Activated T-cell treated with anti-CD3 and anti-CD28 coated beads, Interleukin-2, amount 50 U/mL, for 72 hours (primary cell): ENCODE data around the gene INSIG1. TPM values are rescaled to one million over a fixed set of nuclear protein-coding genes. Genes with fewer than 3 reads are reported as not detected.

Source experiments
- ATAC-seq, 2 donors: fragments of 150-1000 bp; cut with Tn5 transposase; replicated peaks in 1 of 2; 2 replicates each; pipeline ENCODE4 v1.10.0; 2021; ENCODE audit warnings: moderate library complexity in 2 of 2, mild to moderate bottlenecking in 1 of 2
- DNase-seq, 2 donors: peaks; one replicate each; pipeline ENCODE4 v3.0.0; 2021 to 2022; ENCODE audit warnings: mixed read lengths in 1 of 2
- H3K27ac Mint-ChIP-seq: one replicate; pipeline ENCODE4 v1.8.0; 2022; ENCODE audit warnings: mild to moderate bottlenecking, moderate library complexity, mixed read lengths
- H3K27me3 Mint-ChIP-seq: one replicate; pipeline ENCODE4 v1.8.0; 2022; ENCODE audit warnings: low read depth, mixed read lengths
- H3K36me3 Mint-ChIP-seq, 2 donors: one replicate each; pipeline ENCODE4 v1.8.0; 2022; ENCODE audit warnings: mixed read lengths in 2 of 2, mild to moderate bottlenecking in 1 of 2; ENCODE audit not compliant: insufficient read depth in 2 of 2
- H3K4me1 Mint-ChIP-seq: one replicate; pipeline ENCODE4 v1.8.0; 2022; ENCODE audit warnings: low read depth, mixed read lengths
- H3K4me3 Mint-ChIP-seq, 2 donors: one replicate each; pipeline ENCODE4 v1.8.0; 2022; ENCODE audit warnings: mild to moderate bottlenecking in 2 of 2, mixed read lengths in 2 of 2, moderate library complexity in 2 of 2
- H3K9me3 Mint-ChIP-seq, 2 donors: one replicate each; pipeline ENCODE4 v1.8.0; 2022; ENCODE audit warnings: mixed read lengths in 2 of 2
- total RNA-seq, 2 donors: library from RNA; stranded (reverse); gene quantifications; one replicate each; pipeline ENCODE4 v1.2.3, GENCODE V29; 2022

INSIG1 gene
- total RNA-seq, 2 donors from 2014 or later: 36.5 to 46.6 TPM

DNA sequence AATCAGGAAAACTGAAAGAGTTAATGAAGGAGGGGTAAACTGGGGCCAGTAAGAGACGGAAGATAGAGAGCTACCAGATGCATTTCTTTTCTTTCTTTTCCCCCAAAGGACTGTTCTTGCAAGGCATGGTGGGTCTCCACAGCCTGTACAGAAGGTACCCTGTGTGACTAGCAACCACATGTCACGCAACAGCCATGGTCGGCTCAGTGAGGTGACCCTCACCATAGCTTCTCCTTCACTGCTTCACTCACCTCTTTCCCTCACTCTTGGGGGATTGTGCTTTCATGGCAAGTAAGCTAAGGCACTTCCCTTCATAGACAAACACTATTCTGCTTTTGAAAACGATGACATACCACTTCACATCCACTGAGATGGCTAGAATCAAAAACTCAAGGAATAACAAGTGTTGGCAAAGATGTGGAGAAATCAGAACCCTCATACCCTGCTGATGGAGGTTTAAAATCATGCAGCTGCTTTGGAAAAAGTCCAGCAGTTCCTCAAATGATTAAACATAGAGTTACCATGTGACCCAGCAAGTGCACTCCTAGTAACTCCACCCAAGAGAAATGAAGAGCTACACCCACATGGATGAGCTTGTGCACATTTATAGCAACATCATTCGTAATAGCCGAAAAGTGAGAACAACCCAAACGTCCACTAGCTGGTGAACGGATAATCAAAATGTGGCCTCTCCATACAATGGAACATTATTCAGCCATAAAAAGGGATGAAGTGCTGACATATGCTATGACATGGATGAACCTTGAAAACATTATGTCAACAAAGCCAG is 3.8 kb upstream of the INSIG1 start:
- Mint-ChIP-seq H3K36me3 (peaks cover 3 to 6% of the 10 kb centered on the region in 2 donors), H3K9me3 (no peaks in the 10 kb centered on the region), H3K27me3 (no peaks in the 10 kb centered on the region), H3K4me3 (no peak overlapping the region), H3K4me1 (peaks cover 45% of the 10 kb centered on the region), H3K27ac (no peak overlapping the region)
- ATAC-seq (no peak), DNase-seq (no peak)

DNA sequence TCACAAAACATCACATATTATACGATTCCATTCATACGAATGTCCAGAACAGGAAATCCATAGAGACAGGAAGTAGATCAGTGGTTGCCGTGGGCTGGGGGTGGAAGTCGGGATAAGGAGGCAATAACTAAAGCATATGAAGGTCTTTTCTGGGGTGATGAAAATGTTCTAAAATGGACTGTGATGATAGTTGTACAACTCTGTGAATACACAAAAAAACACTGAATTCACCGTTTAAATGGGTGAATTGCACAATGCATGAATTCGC is 3.2 kb upstream of the INSIG1 start:
- Mint-ChIP-seq H3K36me3 (peaks cover 3 to 6% of the 10 kb centered on the region in 2 donors), H3K9me3 (no peaks in the 10 kb centered on the region), H3K4me1 (peaks cover 48% of the 10 kb centered on the region), H3K27me3 (no peaks in the 10 kb centered on the region), H3K27ac (no peak overlapping the region), H3K4me3 (no peak overlapping the region)
- no peak for ATAC-seq
- no peak for DNase-seq

DNA sequence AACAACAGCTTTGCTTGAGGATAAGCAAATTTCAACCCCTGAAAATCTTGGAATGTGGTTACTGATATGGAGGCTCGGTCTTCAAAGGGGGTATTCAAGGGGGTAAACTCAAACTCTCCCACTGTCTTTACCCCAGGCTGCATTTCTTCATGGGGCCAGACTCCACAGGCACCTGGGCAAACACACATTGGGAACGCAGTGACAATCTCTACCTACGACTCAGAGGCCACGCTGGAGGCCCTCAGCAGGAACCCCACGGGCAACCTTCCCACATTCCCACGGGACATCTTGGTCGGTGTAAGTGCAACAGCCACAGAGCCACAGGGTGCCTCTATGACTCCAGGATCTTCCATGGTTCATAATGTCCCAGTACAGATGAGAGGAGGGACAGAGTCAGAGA is 2.2 kb upstream of the INSIG1 start:
- H3K36me3 Mint-ChIP-seq: peaks cover 7 to 10% of the 10 kb centered on the region in 2 donors
- peak overlapping the region; percentile 4 to 17 for H3K4me3 Mint-ChIP-seq
- no peak overlapping the region for H3K27ac Mint-ChIP-seq

DNA sequence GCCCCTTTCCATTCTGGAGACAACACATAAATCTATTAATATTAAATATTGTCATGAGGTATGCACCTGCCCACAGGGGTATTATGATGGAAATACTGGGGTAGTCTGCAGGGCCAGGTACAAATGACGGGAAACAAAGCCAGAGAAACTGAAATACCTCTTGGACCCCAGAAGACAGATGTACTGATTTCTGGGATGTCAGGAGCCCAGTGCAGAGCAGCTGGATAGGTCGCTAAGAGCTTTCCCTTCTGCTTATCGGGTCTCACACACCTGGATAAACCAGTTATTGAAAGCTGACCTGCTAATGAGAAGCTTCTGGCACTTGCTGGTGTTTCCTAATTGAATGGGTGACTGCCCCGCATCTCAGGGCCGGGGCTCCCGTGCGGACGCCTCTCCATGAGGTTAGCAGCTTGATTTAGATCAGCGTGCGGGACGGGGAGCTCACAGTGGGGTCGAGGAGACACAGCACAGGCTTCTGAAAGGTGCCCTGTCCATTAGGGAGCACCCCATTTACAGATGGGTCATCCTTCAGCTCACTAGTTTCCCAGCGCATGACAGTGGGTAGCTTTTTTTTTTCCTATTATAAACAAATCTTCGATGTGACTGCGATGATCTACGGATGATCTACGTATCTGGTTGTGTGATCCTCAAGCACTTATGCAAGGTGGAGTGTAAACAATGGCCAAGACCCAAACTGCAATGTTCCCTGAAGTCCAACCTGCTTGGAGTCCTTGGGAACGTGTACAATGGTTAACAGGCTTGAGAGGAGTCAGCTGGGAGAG is 1.5 kb upstream of the INSIG1 start:
- peaks cover 11 to 12% of the 10 kb centered on the region in 2 donors for H3K36me3 Mint-ChIP-seq
- H3K4me1 Mint-ChIP-seq: peaks cover 60% of the 10 kb centered on the region
- DNase-seq: no peak
- H3K27ac Mint-ChIP-seq: peak overlapping the region; percentile 73
- H3K27me3 Mint-ChIP-seq: no peaks in the 10 kb centered on the region
- peak overlapping the region; percentile 77 to 82 for H3K4me3 Mint-ChIP-seq
- no peaks in the 10 kb centered on the region for H3K9me3 Mint-ChIP-seq
- no peak for ATAC-seq

More for the DNA sequence above, 2.2 kb upstream of the INSIG1 start:
- ATAC-seq (no peak), DNase-seq (no peak)
- no peaks in the 10 kb centered on the region for H3K27me3 Mint-ChIP-seq
- no peaks in the 10 kb centered on the region for H3K9me3 Mint-ChIP-seq
- H3K4me1 Mint-ChIP-seq: peaks cover 58% of the 10 kb centered on the region

DNA sequence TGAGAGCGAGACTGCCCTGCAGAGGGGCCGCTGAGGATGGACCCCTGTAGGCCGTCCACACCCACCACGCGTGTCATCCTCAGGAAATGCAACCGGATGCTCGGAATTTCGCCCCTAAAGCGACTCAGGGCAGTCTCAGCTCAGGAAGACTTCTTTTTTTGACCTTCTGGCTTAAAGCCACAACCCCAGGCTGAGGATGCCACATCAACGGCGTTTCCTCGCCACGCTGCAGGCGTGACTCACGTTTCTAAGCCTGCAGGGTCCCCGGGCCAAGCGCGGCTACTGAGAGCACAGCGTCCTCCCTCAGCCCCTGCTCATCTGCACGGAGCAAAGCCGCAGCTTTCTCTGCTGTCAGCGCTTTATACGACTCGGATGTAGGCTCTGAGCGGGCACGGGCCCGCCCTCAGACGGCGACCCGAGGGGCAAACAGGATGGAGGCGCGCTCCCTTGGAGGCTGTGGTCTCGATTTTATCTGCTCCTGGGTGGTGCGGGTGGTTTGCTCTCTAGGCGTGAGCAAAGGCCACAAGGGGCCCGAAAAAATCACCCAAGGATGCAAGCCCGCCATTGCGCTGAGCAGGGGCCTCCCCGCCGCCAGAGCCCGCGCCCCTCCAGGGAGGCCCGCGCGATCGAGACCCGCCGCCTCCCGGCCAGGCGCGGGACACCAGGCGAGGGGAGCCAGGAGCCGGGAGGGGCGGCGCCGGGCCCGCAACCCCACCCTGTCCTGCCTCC is 726 bp upstream of the INSIG1 start:
- Mint-ChIP-seq H3K4me1 (peaks cover 52% of the 10 kb centered on the region), H3K36me3 (peaks cover 11 to 12% of the 10 kb centered on the region in 2 donors), H3K27me3 (no peaks in the 10 kb centered on the region), H3K4me3 (peak overlapping the region; percentile 77 to 82), H3K27ac (peak overlapping the region; percentile 51), H3K9me3 (no peaks in the 10 kb centered on the region)
- DNase-seq (peak; percentile 84 to 93), ATAC-seq (peak; percentile 58 to 68)

DNA sequence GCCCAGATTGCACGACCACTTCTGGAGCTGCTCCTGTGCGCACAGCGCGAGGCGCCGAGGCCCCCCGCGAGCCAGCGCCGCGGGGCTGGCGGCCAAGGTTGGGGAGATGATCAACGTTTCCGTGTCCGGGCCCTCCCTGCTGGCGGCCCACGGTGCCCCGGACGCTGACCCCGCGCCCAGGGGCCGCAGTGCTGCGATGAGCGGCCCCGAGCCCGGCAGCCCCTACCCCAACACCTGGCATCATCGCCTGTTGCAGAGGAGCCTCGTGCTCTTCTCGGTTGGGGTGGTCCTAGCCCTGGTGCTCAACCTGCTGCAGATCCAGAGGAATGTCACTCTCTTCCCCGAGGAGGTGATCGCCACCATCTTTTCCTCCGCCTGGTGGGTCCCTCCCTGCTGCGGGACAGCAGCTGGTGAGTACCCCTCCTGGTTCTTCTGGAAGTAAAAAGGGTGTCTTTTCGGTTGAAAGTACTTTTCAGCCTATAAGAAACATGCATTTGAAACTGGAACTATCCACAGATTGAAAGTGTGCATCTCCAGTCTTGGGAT is 683 bp downstream of the INSIG1 start:
- H3K36me3 Mint-ChIP-seq: peaks cover 11 to 12% of the 10 kb centered on the region in 2 donors
- ATAC-seq: no peak
- peaks cover 44% of the 10 kb centered on the region for H3K4me1 Mint-ChIP-seq
- H3K4me3 Mint-ChIP-seq: peak overlapping the region; percentile 92 to 96
- no peaks in the 10 kb centered on the region for H3K27me3 Mint-ChIP-seq
- H3K9me3 Mint-ChIP-seq: no peaks in the 10 kb centered on the region
- H3K27ac Mint-ChIP-seq: peak overlapping the region; percentile 96
- peak; percentile 22 to 31 for DNase-seq

DNA sequence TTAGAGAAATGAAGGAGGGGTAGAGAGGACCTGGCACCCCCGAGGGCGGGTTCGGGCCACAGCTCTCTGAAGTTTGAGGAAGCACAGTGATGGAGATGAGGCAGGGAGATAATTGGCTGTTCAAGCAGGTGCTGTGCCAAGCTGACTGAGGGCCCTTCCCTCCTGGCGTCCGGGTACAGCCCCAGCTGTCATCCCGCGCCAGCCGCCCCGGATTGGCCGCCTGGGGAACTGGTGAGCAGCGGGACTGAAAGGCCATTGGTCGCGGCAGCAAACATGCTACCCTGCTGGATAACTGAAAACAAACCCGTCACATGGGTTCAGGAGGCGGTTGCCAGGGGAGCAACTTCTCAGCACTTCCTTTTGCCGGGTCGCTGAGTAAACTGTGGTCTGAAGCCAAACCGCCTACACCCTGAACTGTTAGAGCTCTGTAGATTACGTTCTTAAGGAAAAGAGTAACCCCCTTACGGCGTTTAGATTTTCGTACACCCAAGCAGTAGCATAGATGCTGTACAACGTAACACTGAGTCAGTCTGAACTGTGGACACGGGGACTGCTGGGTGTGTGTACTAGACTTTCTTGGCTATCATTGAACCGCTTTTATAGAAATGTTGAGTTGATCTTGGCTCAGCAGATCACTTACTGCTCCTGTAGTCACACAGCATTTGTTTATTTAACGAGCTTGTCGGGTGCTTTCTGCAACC is 1.3 kb downstream of the INSIG1 start:
- peaks cover 12 to 16% of the 10 kb centered on the region in 2 donors for H3K36me3 Mint-ChIP-seq
- peaks cover 44% of the 10 kb centered on the region for H3K4me1 Mint-ChIP-seq
- ATAC-seq: peak; percentile 73 to 76
- no peaks in the 10 kb centered on the region for H3K9me3 Mint-ChIP-seq
- H3K4me3 Mint-ChIP-seq: peak overlapping the region; percentile 92 to 96
- DNase-seq: peak; percentile 96 to 97
- H3K27me3 Mint-ChIP-seq: no peaks in the 10 kb centered on the region
- H3K27ac Mint-ChIP-seq: peak overlapping the region; percentile 96

DNA sequence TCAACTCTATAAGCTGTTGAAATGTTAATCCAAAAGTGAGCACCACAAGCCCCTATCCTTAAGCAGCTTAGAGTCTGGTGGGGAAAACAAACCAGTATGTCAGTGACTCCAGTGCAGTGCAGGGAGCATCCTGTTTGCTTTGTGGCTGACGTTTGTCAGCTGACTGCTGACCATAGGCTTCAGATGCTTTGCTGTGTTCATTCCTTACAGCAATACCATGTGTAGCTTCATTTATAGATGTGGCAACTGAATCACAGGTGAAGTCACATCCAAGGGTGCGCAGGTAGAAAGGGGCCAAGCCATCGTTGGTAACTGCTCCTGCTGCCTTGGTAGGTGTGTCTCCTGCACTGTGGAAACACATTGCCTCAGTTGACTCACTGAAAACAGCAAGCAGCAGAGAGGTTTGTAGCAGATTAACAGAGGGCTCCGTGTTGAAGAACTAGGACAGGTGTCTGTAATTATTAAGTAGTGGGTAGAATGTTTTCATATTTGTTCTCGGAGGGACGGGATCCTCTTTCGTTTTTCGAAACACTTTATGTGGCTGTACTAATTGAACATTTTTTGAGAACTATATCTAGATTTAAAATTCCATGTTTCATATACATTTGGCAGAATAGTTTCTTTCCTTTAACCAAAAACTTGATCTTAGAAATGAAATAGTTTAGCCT is 2.0 kb downstream of the INSIG1 start:
- peak overlapping the region; percentile 96 for H3K27ac Mint-ChIP-seq
- no peak for ATAC-seq
- peak in 1 of 2 donors; percentile 19 for DNase-seq
- peaks cover 50% of the 10 kb centered on the region for H3K4me1 Mint-ChIP-seq
- H3K27me3 Mint-ChIP-seq: no peaks in the 10 kb centered on the region
- peaks cover 15 to 16% of the 10 kb centered on the region in 2 donors for H3K36me3 Mint-ChIP-seq
- no peaks in the 10 kb centered on the region for H3K9me3 Mint-ChIP-seq
- H3K4me3 Mint-ChIP-seq: peak overlapping the region; percentile 92 to 96

DNA sequence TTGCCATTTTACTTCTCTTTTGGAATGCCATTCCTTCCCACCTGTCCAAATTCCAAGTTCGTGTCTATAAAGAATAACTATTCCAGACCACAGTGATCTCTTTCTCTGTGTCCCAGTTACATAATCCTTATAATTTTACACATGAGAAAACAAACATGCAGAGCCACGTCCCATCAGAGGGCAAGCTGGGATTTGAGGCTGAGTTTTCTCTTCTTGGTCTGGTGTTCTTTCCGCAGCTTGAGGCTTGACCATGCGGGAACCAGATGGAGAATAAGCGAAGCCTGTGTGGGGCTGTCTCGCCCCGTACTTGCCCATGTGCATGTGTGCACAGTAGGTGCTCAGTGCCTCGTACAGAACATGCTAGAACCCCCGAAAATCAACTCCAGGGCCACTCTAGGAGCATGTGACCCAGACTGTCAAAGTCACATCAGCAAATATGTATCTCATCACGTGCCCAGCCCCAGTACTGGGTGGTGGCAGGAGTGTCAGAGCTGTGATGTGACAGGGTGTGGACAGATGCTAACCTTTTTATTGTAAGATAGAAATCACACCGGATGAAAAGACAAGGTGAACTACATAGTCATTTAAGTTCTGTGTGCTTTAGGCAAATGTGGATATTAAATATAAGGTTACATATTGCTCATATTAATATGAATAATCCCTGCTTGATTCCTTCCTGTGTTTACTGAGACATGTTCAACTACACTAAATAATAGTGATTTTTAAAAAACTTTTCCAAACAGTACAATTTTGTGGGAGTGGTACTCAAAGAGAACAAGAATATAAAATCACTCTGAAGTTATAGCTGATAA is 3.2 kb downstream of the INSIG1 start:
- DNase-seq: no peak
- H3K4me1 Mint-ChIP-seq: peaks cover 50% of the 10 kb centered on the region
- peak overlapping the region; percentile 51 for H3K27ac Mint-ChIP-seq
- ATAC-seq: no peak
- H3K9me3 Mint-ChIP-seq: no peaks in the 10 kb centered on the region
- H3K4me3 Mint-ChIP-seq: peak overlapping the region; percentile 42 to 82
- peaks cover 17 to 22% of the 10 kb centered on the region in 2 donors for H3K36me3 Mint-ChIP-seq
- no peaks in the 10 kb centered on the region for H3K27me3 Mint-ChIP-seq

DNA sequence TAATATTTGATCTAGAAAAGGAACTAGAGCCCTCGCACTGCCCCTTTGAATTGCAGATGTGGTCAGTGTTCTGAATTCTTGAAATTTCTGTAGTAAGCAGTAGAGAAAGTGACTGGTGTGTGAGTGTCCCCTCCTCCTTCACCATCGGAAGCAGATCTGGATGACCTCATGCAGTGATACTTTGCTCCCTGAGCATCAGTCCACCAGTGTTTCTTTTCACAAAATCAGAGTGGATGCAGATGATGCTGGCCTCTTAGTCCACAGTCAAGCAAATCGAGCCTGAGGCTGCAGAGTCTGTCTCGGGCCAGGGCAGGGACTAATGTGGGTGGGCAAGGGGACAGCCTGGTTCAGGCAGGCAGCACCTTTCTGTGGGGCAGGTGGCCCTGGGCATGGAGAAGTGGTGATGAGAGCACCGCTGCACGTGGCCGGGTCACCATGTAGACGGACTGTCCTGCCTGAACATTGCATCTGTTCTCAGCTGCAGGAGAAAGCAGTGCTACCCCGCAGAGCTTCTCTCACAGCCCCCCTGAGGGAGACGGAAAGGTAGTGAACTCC is 5.4 kb downstream of the INSIG1 start:
- ATAC-seq (no peak), DNase-seq (no peak)
- Mint-ChIP-seq H3K27me3 (no peaks in the 10 kb centered on the region), H3K4me3 (no peak overlapping the region), H3K27ac (no peak overlapping the region), H3K9me3 (no peaks in the 10 kb centered on the region), H3K36me3 (peaks cover 17 to 29% of the 10 kb centered on the region in 2 donors), H3K4me1 (peaks cover 51% of the 10 kb centered on the region)

DNA sequence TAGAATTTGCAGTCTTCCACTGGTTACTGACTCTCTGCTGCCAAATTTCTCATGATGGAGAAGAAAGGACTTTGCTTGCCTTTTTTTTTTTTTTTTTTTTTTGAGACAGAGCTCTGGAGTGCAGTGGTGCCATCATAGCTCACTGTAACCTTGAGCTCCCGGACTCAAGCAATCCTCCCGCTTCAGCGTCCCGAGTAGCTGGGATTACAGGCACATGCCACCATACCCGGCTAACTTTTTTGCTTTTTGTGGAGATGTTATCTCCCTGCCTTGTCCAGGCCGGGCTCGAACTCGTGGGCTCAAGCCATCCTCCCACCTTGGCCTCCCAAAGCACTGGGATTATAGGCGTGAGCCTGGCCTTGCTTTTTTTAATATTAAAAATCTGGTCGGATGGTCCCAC is 6.2 kb downstream of the INSIG1 start:
- H3K27ac Mint-ChIP-seq: no peak overlapping the region
- H3K9me3 Mint-ChIP-seq: no peaks in the 10 kb centered on the region
- H3K4me1 Mint-ChIP-seq: peaks cover 47% of the 10 kb centered on the region
- ATAC-seq: no peak
- H3K36me3 Mint-ChIP-seq: peaks cover 13 to 32% of the 10 kb centered on the region in 2 donors
- no peaks in the 10 kb centered on the region for H3K27me3 Mint-ChIP-seq
- no peak for DNase-seq
- no peak overlapping the region for H3K4me3 Mint-ChIP-seq
